Vagina (tissue), 2 donors: ENCODE measurements around the gene RFESD. TPM values are rescaled to one million over a fixed set of nuclear protein-coding genes. Genes with fewer than 3 reads are reported as not detected.

Source experiments
- DNase-seq, 2 donors: peaks; one replicate each; pipeline ENCODE4 v3.0.0-alpha.2; 2017; ENCODE audit errors: extremely low spot score in 2 of 2
- H3K27ac ChIP-seq: fragments of 200-600 bp; sonication (generic); one replicate; pipeline ENCODE4 v1.5.1; 2019
- H3K27me3 ChIP-seq: fragments of 200-600 bp; sonication (generic); one replicate; pipeline ENCODE4 v1.5.1; 2019
- H3K36me3 ChIP-seq, 2 donors: fragments of 200-600 bp; sonication (generic); one replicate each; pipeline ENCODE4 v1.5.1; 2017 to 2019
- H3K4me1 ChIP-seq: fragments of 200-600 bp; sonication (generic); one replicate; pipeline ENCODE4 v1.5.1; 2019
- H3K4me3 ChIP-seq, 2 donors: fragments of 200-600 bp; sonication (generic); 1 replicate in 1 of 2; 2 replicates in 1 of 2; pipeline ENCODE4 v1.5.1; 2016 to 2019
- H3K9me3 ChIP-seq: fragments of 200-600 bp; sonication (generic); one replicate; pipeline ENCODE4 v1.5.1; 2019
- POLR2A ChIP-seq, 2 donors: fragments of 450-650 bp; IDR thresholded peaks; one replicate each; pipeline ENCODE4 v1.6.1; 2017; ENCODE audit warnings: antibody characterized with exemption in 2 of 2, mild to moderate bottlenecking in 2 of 2, moderate library complexity in 2 of 2
- POLR2AphosphoS5 ChIP-seq, 2 donors: sonication (generic); formaldehyde crosslinking; IDR thresholded peaks; one replicate each; pipeline ENCODE4 v1.9.0; 2017; ENCODE audit warnings: antibody characterized with exemption in 2 of 2, mild to moderate bottlenecking in 2 of 2, low read depth in 1 of 2; ENCODE audit not compliant: insufficient read depth in 1 of 2
- intact Hi-C: fragments of 100-400 bp; cut with DNase I; formaldehyde crosslinking; loops from one replicate; pipeline ENCODE4 v1.15.1; 2023
- total RNA-seq: library from RNA; depleted of rRNA; stranded (reverse); fragments of >200 nt; gene quantifications from one replicate; pipeline ENCODE4 v1.2.3, GENCODE V29; 2016
- TF ChIP-seq, protein P1 (sequence below), 3 experiments: fragments of 450-650 bp in 2 of 3; fragments of 200-600 bp in 1 of 3; sonication (generic) in 1 of 3; IDR thresholded peaks; one replicate each; pipeline ENCODE4 v1.5.1; 2017 to 2019; ENCODE audit warnings: antibody characterized with exemption in 3 of 3, mild to moderate bottlenecking in 2 of 3, moderate library complexity in 2 of 3

RFESD gene
- total RNA-seq, 1 donor from 2014 or later = 1.2 TPM

- no peak for TF ChIP-seq POLR2AphosphoS5 (IDR thresholded peaks at IDR 0.05; ENCODE audit: insufficient read depth in 1 of 2, low read depth in 1 of 2)
- TF ChIP-seq, protein P1, sequence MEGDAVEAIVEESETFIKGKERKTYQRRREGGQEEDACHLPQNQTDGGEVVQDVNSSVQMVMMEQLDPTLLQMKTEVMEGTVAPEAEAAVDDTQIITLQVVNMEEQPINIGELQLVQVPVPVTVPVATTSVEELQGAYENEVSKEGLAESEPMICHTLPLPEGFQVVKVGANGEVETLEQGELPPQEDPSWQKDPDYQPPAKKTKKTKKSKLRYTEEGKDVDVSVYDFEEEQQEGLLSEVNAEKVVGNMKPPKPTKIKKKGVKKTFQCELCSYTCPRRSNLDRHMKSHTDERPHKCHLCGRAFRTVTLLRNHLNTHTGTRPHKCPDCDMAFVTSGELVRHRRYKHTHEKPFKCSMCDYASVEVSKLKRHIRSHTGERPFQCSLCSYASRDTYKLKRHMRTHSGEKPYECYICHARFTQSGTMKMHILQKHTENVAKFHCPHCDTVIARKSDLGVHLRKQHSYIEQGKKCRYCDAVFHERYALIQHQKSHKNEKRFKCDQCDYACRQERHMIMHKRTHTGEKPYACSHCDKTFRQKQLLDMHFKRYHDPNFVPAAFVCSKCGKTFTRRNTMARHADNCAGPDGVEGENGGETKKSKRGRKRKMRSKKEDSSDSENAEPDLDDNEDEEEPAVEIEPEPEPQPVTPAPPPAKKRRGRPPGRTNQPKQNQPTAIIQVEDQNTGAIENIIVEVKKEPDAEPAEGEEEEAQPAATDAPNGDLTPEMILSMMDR (IDR thresholded peaks at IDR 0.05) = no peak
- no peak for TF ChIP-seq POLR2A (IDR thresholded peaks at IDR 0.05)
- Histone ChIP-seq H3K27ac (peak overlapping the region; percentile 67), H3K4me1 (peaks cover 4% of the 10 kb centered on the region), H3K36me3 (no peaks in the 10 kb centered on the region), H3K9me3 (no peaks in the 10 kb centered on the region), H3K27me3 (no peaks in the 10 kb centered on the region), H3K4me3 (no peak overlapping the region)
- intact Hi-C loops = loop anchor here (5.0 kb wide), 1 partner anchor 107 kb away; no protein-coding TSS in a partner anchor
- DNase-seq = no peak
Observed at GRCh38 chr5:95669985-95670384, 23.4 kb downstream of the RFESD start.

GRCh38 chr5:95670568-95670967 is 24.0 kb downstream of the RFESD start:
- TF ChIP-seq, protein P1 (IDR thresholded peaks at IDR 0.05) = no peak
- TF ChIP-seq POLR2AphosphoS5 (IDR thresholded peaks at IDR 0.05; ENCODE audit: insufficient read depth in 1 of 2, low read depth in 1 of 2) (no peak), POLR2A (IDR thresholded peaks at IDR 0.05) (no peak)
- no peaks in the 10 kb centered on the region for H3K9me3 ChIP-seq
- H3K4me1 ChIP-seq = peaks cover 4% of the 10 kb centered on the region
- intact Hi-C loops = no loop called here
- H3K36me3 ChIP-seq = no peaks in the 10 kb centered on the region
- H3K27ac ChIP-seq = peak overlapping the region; percentile 67
- no peaks in the 10 kb centered on the region for H3K27me3 ChIP-seq
- no peak for DNase-seq
- H3K4me3 ChIP-seq = no peak overlapping the region

GRCh38 chr5:95671826-95672225 is 25.2 kb downstream of the RFESD start:
- H3K27ac ChIP-seq = no peak overlapping the region
- H3K4me1 ChIP-seq = peaks cover 4% of the 10 kb centered on the region
- H3K4me3 ChIP-seq = no peak overlapping the region
- no peaks in the 10 kb centered on the region for H3K27me3 ChIP-seq
- H3K36me3 ChIP-seq = no peaks in the 10 kb centered on the region
- no peak for DNase-seq
- H3K9me3 ChIP-seq = no peaks in the 10 kb centered on the region
- intact Hi-C loops = no loop called here
- TF ChIP-seq, protein P1 (IDR thresholded peaks at IDR 0.05) = no peak
- TF ChIP-seq POLR2AphosphoS5 (IDR thresholded peaks at IDR 0.05; ENCODE audit: insufficient read depth in 1 of 2, low read depth in 1 of 2) (no peak), POLR2A (IDR thresholded peaks at IDR 0.05) (no peak)

- intact Hi-C loops = no loop called here
- H3K36me3 ChIP-seq = no peaks in the 10 kb centered on the region
- TF ChIP-seq, protein P1 (IDR thresholded peaks at IDR 0.05) = no peak
- TF ChIP-seq POLR2A (IDR thresholded peaks at IDR 0.05) (no peak), POLR2AphosphoS5 (IDR thresholded peaks at IDR 0.05; ENCODE audit: insufficient read depth in 1 of 2, low read depth in 1 of 2) (no peak)
- H3K27me3 ChIP-seq = no peaks in the 10 kb centered on the region
- H3K9me3 ChIP-seq = no peaks in the 10 kb centered on the region
- no peak overlapping the region for H3K27ac ChIP-seq
- DNase-seq = no peak
- H3K4me3 ChIP-seq = no peak overlapping the region
- peaks cover 4% of the 10 kb centered on the region for H3K4me1 ChIP-seq
Observed at GRCh38 chr5:95672641-95673040, 26.1 kb downstream of the RFESD start.

GRCh38 chr5:95673081-95673480 is 26.5 kb downstream of the RFESD start:
- H3K9me3 ChIP-seq = no peaks in the 10 kb centered on the region
- TF ChIP-seq, protein P1 (IDR thresholded peaks at IDR 0.05) = no peak
- no peak for TF ChIP-seq POLR2AphosphoS5 (IDR thresholded peaks at IDR 0.05; ENCODE audit: insufficient read depth in 1 of 2, low read depth in 1 of 2)
- no peak overlapping the region for H3K4me3 ChIP-seq
- intact Hi-C loops = no loop called here
- DNase-seq = no peak
- H3K36me3 ChIP-seq = no peaks in the 10 kb centered on the region
- peak overlapping the region; percentile 7 for H3K27ac ChIP-seq
- H3K4me1 ChIP-seq = peaks cover 4% of the 10 kb centered on the region
- H3K27me3 ChIP-seq = no peaks in the 10 kb centered on the region
